GM18517 (cell line): Measurements from ENCODE around the gene TMEM82.

ENCODE experiments used
- ATAC-seq: cut with Tn5 transposase; IDR thresholded peaks from one replicate; pipeline ENCODE4 v1.9.1; 2021; ENCODE audit warnings: mild to moderate bottlenecking, moderate library complexity; ENCODE audit not compliant: unreplicated experiment

The TMEM82 gene

DNA sequence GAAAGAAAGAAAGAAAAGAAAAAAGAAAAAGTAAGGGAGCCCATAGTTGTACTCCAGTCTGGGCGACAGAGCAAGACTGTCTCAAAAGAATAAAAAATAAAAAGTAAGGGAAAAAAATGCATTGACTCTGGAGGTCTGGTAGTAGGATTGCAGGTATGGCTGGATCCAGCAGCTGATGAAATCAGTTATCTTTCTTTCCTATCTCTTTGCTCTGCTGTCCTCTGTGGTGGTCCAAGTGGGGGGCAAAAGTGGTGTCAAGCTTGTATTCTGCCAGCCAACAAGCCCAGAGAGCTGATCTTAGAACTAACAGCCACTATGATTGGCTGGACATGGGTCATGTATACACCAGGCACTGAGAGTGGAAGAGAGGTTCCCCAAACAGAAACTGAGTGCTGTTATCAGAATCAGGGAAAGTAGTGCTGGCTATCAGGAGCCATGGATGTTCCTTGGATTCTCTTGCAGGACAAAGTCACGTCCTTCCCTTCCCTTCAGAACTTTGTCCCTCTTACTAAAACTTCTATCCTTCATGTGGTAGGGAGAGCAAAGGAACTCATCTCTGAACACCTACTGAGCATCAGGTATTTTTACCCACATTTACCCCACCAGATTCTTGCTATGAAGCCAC, 12.8 kb downstream of the TMEM82 start:
- ATAC-seq: no peak

DNA sequence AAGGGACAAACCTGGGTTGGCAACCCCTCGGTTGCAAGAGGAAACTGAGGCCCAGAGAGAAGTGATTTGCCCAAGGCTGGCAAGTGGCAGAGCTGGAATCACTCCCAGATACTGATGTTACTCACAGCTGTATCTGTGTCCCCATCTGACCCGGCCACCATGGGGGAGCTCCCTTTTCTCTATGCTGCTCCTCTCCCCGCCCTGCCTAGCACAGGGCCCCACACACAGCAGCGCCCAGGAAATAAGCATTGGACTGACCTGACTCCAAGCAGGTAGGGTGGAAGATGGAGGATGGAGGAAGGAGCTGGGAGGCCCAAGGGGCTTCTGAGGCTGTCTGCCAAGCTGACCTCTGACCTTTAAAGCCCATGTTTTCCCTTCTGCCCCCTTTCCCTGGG, 13.3 kb downstream of the TMEM82 start:
- ATAC-seq: no peak

DNA sequence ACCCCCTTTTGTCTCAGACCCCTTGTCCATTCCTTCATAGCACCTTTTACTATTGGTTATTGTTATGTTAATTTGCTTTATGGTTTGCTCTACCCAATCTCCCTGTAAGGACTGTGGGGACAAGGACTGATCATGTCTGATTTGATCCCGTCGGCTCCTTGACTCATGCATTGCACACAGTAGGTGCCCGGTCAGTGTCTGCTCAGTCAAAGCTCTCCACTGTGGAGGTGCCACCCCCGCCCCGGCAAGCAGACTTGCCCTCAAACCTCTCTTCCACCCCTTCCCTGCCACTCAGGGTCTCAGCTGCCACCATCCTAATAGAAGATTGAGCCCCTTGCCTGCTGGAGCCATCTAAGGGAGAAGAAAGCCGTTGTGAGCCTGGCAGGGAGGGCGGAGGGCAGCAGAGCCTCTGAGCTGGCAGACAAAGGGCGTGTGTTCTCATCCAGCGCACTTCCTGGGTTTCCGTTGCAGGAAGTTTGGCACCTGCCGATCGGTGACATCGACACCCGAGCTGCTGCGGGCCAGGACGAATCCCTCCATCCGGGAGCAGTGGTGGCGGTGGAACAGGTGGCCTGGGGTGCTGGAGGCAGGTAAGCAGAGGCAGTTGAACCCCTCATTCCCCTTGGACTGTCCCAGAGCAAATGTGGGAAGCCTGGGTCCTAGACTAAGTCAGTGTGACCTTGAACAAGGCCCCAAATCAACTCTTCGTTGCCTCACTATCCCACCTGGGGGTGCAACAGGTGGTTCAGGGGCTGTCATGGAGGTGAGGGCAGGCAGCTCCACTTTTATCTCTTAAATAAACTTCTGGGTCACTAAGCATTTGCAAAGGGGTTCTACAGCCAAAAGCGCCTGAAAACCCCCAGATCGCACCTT, 14.1 kb downstream of the TMEM82 start:
- ATAC-seq: no peak

DNA sequence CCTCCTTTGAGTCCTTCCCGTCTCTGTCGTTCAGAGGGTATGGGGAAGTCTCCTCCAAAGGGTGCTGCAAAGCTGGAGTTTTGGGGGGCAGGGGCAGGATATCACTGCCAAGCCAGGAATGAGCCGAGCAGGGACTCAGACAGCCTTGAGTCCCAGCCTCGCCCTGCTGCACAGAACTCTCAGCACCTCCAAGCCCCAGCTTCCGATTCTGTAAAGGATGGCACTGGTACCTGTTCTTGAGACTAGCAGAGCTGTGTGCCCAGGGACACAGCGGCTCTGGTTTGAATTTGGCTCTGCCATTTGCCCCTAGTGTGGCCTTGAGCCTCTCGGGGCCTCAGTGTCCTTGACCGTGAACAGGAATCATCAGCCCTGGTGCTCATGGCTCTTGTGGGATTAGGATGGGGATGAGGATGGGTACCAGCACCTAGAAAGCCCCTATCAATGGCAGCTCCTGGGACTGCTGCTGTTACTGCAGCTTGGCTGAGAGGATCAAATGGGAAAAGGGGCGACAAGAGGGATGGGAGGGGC, 14.8 kb downstream of the TMEM82 start:
- ATAC-seq: no peak

DNA sequence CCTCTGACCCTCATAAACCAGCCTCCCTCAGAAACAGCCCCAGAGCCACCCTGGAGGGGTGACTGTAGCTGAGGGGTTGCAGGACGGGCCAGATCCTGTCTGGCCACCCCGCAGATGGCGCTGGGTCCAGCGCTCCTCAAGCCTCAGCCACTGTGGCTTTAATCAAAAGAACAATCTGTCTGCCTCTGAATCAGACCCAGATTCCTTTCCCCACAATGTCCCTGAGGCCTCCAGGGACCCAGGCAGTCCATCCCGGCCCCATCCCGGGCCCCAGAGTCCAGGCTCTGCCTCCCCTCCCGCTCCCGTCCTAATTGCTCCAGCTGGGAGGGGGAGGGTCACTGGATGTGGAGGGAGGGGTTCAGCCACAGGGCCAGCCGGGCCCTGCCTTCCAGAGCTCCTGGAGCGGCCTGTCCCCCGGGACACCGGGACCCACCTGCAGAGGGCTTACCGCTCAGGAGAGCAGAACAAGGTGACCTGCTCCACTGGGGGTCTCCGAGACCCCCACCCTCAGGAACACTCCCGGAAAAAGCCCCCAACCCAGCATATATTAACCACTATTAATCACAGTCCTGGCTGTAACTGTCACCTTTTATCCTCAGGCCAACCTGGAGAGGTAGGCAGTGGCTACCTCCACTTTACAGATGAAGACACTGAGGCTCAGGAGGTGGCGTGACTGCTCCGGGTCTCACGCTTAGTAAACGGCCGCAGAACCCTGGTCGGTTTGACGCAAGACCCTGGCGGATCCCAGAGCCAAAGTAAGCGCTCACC, 15.5 kb downstream of the TMEM82 start:
- no peak for ATAC-seq

DNA sequence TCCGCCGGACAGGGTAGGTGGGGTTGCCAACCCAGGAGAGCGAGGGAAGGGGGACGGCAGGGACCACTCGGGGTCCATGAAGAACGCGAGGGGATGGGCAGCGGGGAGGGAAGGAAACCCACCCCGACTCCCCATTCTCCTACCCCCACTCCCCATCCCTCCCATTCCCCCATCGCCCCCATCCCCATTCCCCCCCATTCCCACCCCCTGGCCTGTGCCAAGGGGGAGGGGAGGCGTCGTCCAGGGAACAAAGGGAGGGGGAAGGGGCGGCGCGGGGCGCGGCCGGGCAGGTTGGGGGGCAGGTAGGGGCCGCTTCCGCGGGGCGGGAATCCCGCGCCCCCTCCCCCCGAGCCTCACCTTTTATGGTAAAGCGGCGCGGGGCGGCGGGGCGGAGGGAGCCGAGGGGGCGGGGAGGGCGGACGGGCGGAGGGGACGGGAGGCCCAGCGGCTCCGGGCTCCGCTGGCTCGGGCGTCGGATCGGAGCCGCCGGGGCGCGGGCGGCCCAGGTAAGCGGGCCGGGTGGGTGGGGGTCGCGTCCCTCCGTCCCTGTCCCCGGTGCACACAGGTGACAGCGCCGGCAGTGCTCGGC, 16.1 kb downstream of the TMEM82 start, which contains the start of gene FBLIM1:
Gene FBLIM1, plus strand, starts transcription at position 453 of the 589 bp plus-strand sequence. CDS start 6,189 bp downstream, outside the sequence.
- ATAC-seq: no peak

DNA sequence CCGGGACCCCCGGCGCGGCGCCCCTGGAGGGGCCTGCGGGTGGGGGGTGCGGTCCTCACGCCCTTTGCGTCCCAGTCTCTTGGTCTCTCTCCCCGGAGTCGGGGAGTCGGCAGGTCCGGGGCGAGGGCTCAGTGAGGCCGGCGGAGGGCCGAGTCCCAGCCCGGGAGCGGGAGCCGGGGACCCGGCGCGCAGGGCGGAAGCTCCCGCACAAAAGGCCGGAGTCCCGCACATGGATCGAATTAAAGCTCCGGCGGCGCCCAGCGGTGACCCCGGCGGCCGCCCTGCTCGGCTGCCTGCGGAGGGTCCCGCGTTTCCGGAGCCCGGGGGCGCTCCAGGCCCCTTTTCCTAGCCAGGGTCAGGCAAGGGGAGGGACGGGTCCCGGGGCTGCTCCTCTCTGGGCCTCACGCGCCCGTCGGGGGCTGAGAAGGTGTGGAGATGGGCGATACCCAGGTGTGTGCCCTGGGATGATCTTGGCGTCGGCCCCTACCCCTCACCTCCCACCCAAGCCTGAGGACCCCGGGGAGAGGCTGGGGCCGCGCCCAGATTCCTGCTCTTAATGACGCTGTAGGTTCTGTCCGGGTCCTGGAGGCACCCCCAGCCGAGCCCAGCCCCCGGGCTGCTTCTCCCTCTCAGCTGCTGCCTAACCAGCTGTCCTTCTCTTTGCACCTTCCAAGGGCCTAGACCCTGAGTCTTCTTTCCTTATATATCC, 16.8 kb downstream of the TMEM82 start:
- ATAC-seq: no peak

DNA sequence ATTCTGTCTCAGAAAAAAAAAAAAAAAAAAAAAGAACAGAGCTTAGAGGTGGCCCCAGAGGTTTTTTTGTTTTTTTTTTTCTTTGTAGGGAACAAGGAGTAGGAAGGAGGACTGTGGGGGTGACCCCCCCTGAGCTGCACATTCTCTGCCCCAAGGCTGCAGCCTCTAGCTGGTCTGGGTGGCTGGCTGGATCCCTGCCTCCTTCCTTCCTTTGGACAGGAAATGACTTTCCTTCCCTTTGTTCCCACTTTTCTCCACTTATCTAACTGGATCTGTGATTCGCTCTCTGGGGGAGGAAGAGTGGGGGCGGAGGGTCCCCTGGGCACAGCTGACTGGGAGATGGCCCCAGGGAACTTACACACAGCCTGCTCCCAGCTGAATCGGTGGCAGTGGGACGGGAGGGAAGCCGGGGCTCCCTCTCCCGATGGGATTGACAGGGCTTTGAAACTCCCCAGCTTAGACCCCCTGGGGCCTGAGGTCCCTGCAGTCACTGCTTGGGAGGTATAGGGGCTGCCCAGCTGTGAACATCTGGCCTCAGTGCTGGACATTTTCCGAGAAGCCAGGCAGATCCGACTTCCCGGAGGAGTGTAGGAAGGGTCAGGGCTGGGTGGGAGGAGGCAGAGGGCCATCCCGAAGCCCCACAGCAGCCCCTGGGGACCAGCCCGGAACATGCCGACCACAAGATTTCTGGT, 18.4 kb downstream of the TMEM82 start:
- ATAC-seq: no peak

DNA sequence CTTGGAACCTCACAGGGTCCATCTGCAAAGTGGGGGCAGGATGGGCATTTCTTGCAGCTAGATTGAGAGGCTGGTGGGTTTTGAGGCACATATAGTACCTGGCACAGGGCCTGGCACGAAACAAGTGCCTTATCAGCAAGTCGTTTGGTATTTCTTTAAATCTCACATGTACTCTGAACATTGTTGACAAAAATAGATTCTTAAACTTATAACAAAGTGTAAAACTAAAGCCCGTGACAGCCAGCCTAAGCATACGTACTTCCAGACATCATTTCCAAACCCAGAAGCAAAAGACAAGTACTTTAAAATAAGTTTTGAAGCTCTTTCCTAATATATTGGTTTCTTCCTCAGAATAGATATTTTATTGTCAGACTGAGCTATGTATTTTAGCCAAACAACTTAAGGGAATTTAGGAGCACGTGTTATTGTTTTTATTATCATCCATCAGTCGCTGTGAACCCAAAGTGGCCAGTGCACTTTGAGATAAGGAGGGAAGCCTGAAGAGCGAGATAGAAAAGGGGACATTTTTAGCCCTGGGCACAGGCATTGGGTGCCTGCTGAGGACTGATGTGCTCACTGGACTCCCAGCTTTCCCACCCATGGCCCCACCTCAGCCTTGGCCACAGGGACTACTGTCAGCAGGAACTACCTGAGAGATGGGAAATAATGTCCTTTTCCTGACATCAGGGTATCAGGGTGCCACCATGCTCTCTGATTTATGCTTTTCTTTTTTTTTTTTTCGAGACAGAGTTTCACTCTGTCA, 19.2 kb downstream of the TMEM82 start:
- ATAC-seq: no peak

DNA sequence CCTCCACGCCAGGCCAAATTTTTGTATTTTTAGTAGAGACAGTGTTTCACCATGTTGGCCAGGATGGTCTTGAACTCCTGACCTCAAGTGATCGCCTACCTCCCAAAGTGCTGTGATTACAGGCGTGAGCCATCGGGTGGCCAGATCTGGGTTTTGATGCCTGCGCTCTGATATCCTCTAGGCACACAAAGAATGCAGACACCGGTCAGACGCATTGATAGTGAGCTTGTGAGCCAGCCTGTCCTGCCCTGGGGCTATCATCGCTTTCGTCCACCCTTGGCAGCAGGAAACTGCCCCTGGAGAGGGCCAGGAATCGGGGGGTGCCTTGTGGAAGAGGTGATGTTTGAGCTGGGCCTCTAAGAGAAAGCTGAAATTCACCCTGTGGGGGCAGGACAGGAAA, 20.2 kb downstream of the TMEM82 start:
- ATAC-seq: no peak

DNA sequence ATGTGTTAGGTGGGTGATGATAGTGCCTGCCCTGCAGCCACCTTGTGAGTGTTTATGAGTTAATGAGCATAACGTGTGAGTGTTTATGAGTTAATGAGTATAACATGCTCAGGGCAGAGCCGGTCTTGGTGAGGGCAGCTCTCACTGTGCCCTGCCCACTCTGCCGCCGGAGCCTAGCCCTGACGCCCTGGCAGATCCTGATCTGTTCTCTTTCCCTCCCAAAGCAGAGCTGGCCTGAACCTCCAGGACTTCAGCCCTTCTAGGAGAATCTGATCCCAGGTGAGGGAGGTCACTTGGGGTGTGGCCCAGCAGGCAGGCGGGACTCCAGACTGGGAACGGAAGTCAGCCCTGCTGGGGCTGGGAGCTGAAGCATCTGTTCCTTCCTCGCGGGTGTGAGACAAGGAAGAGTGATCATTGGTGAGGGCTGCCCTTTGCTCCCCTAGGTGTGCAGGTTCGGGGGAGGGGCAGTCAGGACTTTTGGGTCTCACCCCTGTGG, 22.0 kb downstream of the TMEM82 start:
- ATAC-seq: no peak

DNA sequence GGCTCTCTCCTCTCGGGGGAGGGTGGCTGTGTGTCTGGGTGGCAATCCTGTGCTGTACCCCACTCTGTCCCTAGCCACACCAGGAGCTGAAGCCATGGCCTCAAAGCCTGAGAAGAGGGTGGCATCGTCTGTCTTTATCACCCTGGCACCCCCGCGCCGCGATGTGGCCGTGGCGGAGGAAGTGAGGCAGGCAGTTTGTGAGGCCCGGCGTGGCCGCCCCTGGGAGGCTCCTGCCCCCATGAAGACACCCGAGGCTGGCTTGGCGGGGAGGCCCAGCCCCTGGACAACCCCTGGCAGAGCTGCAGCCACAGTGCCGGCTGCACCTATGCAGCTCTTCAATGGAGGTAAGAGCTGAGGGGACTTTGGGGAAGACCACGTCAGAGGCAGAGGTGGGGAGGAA, 22.6 kb downstream of the TMEM82 start:
- ATAC-seq: no peak

DNA sequence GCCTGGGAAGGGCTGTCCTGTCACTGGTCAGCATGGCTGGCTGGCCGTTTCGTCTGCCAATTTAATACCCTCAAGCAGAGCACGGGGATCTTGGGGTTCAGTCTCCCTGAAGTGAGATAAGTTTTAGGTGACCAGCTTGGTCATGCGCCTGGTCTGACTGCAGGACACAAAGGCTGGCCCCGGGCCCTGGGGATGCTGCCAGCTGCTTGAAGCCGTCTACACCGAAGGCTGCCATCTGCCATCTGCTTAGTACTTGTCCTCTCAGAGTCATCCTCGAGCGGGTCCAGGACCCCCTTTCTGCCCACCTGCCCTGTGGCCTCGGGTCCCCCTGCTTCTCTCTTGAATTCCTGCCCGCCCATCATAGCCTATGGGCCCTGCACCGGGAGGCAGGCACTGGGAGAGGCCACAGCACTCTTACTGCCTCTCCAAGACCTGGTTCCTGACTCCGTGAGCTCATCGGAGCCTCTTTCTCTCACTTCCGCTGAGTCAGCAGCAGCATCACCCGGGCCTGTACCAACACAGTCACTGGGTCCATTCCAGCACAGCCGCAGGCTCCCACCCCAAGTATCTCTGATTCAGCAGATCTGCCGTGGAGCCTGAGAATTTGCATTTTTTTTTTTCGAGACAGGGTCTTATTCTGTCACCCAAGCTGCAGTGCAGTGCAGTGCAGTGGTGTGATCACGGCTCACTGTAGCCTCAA, 23.3 kb downstream of the TMEM82 start:
- no peak for ATAC-seq

DNA sequence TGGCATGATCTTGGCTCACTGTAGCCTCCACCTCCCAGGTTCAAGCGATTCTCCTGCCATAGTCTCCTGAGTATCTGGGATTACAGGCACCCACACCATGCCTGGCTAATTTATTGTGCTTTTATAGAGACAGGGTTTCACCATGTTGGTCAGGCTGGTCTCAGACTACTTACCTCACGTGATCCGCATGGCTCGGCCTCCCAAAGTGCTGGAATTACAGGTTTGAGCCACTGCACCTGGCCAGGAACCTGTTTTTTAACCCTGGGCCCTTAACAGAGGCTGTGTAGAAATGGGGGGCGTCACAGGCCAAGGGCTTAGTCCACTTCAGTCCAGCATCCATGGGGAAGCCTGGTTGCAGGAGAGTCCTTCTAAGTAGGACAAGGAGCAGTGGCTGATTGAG, 25.6 kb downstream of the TMEM82 start:
- ATAC-seq: no peak

DNA sequence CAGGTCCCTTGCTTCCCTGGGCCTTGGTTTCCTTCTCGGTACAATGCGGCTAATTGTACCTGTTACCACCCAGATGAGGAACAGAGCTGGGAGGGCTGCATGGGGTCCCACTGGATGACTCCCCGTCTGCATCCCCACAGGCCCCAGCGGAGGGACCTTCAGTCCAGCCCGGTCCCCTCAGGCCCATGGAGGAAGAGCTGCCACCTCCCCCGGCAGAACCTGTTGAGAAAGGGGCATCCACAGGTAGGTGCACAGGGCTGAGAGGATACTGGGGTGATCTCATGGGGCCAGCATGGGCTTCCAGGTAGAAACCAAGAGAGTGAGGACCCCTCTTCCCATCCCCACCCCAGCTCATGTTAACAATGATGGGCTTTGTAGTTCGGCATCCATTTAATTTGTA, 26.1 kb downstream of the TMEM82 start:
- no peak for ATAC-seq

DNA sequence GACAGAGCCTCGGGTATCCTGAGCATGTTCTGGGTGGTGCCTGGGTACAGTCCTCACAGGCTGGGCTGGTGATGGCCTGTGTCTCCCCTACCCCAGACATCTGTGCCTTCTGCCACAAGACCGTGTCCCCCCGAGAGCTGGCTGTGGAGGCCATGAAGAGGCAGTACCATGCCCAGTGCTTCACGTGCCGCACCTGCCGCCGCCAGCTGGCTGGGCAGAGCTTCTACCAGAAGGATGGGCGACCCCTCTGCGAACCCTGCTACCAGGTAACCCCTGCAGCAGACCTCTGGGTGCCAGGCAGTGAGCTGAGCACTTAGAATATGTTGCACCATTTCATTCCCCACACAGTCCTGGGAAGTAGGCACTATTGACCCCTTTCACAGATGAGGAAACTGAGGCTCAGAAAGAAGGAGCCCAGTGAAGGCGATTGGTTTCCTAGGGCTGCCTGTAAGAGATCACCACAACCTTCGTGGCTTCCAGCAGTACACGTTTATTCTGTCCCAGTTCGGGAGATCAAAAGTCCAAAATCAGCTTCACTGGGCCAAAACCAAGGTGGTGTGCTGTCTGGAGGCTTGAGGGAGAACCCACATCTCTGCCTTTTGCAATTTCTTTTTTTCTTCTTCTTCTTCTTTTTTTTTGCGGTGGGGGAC, 28.1 kb downstream of the TMEM82 start:
- ATAC-seq: no peak

DNA sequence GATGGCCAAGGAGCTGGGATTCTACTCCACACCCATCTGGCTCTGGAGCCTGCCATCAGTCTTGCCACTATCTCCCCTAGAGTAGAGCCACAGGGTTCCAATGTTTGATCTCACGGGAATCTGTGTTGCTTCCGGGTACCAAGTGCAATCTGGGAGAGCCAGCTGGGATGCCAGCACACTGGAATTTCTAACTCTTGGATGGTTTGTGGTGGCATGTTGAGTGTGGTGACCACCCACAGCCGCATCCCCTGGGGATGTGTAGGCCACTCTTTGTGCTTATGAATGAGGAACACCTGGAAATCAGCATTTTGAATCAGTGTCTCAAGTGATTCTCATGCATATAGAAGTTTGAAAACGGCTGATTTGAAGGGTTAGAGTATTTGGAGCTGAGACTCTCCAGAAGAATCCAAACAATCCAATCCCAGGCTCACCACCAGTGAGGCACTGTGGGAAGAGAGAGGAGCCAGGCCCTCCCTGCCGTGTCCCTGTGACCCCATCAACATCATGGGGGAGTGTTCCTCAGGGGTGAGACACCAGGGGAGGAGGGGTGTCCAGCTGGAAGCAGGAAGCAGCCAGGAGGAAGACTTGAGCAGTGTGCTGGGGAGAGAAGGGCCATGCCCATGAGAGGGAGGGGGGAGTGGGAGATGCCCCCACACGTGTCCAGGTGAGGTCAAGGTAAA, 29.7 kb downstream of the TMEM82 start:
- no peak for ATAC-seq
